ENCODE results near the gene HOXC12.

HOXC12 gene

DNA sequence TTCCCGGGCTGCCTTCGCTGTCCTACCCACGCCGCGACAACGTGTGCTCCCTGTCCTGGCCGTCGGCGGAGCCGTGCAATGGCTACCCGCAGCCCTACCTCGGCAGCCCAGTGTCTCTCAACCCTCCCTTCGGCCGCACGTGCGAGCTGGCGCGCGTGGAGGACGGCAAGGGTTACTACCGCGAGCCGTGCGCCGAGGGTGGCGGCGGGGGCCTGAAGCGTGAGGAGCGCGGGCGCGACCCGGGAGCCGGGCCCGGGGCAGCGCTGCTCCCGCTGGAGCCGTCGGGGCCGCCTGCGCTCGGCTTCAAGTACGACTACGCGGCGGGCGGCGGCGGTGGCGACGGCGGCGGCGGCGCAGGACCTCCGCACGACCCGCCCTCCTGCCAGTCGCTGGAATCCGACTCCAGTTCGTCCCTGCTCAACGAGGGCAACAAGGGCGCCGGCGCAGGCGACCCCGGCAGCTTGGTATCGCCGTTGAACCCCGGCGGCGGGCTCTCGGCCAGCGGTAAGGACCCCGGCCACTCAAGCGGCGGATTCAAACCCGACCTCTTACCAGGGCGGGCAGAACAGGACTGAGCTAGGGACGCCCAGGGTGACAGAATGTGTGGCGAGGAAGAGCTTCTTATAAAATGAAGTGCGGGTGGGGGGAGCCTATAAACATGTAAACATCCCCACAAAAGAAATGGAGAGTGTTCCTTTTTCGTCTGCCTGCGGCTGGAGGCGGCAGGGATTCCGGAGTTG is 503 bp downstream of the HOXC12 start:
- no peak for DNase-seq (ENCODE audit: low read depth)
- H3K4me3 ChIP-seq (ENCODE audit: low read depth, low read length), result no peak overlapping the region
- TF ChIP-seq, protein P1, sequence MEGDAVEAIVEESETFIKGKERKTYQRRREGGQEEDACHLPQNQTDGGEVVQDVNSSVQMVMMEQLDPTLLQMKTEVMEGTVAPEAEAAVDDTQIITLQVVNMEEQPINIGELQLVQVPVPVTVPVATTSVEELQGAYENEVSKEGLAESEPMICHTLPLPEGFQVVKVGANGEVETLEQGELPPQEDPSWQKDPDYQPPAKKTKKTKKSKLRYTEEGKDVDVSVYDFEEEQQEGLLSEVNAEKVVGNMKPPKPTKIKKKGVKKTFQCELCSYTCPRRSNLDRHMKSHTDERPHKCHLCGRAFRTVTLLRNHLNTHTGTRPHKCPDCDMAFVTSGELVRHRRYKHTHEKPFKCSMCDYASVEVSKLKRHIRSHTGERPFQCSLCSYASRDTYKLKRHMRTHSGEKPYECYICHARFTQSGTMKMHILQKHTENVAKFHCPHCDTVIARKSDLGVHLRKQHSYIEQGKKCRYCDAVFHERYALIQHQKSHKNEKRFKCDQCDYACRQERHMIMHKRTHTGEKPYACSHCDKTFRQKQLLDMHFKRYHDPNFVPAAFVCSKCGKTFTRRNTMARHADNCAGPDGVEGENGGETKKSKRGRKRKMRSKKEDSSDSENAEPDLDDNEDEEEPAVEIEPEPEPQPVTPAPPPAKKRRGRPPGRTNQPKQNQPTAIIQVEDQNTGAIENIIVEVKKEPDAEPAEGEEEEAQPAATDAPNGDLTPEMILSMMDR (conservative IDR thresholded peaks at IDR 0.05; ENCODE audit: low read depth, low read length), result no peak

DNA sequence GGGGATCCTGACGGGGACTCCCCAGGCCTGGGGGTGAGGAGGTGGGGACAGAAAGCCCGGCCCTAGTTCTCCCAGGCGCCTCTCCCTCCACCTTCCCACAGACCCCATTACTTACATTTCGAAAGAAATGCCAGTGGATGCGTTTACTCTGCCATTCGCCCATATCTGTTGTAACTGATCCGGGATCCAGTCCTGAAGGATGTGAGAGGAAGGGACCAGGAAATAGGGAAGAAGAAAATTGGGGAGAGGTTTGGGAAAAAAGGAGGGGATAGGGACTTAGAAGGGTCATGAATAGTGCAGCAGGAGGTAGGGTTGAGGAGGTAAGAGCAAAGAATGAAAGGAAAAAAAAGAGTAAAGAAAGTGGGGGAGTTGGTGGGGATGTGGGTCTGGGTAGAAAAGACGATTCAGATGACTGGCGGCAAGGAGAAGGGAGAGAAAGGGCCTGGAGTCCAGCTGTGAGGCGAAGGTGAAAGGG is 1.1 kb downstream of the HOXC12 start:
- DNase-seq (ENCODE audit: low read depth), result no peak
- TF ChIP-seq, protein P1 (conservative IDR thresholded peaks at IDR 0.05; ENCODE audit: low read depth, low read length), result no peak
- no peak overlapping the region for H3K4me3 ChIP-seq (ENCODE audit: low read depth, low read length)

DNA sequence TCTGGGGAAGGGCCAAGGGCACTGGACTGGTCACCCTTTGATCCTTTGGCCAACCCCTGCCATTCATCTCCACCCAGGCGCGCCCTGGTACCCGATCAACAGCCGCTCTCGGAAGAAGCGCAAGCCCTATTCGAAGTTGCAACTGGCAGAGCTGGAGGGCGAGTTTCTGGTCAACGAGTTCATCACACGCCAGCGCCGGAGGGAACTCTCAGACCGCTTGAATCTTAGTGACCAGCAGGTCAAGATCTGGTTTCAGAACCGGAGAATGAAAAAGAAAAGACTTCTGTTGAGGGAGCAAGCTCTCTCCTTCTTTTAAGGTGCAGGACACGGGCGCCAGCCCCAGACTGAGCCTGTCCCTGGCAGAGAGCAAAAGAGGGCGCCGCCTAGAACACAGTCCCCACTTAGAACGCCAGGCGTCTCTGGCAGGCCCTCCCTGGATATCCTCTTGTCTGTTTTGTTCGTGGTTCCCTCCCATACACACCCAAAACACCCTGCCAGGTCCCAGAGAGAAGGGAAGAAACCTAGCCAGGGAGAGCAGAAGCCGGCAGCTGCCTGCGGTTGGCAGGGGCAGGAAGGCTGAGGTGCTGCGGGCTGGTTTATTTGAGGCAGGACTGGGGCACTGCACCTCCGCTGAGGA is 1.7 kb downstream of the HOXC12 start:
- no peak for DNase-seq (ENCODE audit: low read depth)
- TF ChIP-seq, protein P1 (conservative IDR thresholded peaks at IDR 0.05; ENCODE audit: low read depth, low read length), result no peak
- no peak overlapping the region for H3K4me3 ChIP-seq (ENCODE audit: low read depth, low read length)

DNA sequence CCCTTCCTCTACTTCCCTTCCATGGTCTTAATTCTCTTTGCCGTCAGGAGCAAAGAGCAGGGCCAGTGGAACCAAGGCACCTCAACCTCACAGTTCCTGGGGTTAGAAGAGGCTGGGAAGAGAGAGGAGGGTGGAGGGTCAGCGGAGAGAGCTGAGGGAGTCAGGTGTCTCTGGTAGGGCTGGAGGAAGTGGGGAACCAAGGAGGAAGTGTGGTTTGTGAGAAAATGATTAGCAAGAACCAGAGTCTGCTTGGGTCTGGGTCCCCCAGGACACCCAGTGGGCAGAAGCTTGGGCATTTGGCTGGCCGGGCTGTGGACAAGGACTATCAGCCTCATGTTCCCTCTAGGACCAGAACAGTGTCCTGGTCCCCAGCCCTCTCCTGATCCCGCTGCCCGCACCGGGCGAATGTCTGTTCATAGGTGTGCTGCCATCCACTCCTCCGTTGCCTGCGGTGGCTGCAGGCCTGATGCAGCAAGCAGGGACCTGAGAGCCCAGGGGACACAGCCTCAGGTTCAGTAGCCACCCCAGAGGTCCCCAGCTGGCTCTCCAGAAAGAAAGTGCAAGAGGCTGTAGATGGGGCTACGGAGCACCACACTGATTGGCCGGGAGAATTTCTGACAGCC is 2.3 kb downstream of the HOXC12 start:
- H3K4me3 ChIP-seq (ENCODE audit: low read depth, low read length), result no peak overlapping the region
- no peak for DNase-seq (ENCODE audit: low read depth)
- TF ChIP-seq, protein P1 (conservative IDR thresholded peaks at IDR 0.05; ENCODE audit: low read depth, low read length), result no peak

DNA sequence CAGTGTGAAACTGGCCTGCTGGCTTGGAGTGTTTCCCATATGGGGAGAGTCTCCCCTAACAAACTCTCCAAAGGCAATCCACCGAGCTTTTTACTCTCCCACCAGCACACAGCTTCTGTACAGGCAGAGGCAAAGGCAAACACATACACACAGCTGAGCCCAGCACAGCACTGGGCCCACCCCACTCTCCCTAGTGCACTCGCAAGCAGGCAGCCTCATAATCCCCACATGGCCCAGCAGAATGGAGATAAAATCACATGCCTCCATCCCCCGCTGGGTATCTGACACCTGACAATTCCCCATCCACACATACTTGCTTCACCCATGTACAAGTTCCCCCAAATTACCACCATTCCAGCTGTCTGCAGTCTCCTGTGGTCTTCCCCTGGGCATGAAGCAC is 3.4 kb downstream of the HOXC12 start:
- no peak overlapping the region for H3K4me3 ChIP-seq (ENCODE audit: low read depth, low read length)
- no peak for DNase-seq (ENCODE audit: low read depth)
- TF ChIP-seq, protein P1 (conservative IDR thresholded peaks at IDR 0.05; ENCODE audit: low read depth, low read length), result no peak

DNA sequence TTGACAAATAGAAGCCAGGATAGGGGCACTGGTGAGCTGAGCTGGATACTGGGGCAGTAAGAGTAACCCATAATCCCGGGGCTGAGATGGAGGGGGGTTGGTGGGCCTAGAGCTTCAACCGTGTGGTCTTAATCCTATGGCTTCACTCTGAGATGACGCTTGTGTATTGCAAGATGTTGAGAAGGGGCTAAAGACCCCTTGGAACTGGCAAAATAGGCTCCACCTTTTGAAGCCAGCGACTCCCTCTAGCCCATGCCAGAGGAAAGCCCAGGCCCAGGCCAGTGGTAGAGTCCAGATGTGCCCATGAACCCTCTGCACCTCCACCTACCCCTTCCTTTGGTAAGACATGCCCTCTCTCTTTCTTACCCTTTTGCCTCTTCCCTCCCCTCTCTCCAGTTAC is 4.6 kb downstream of the HOXC12 start:
- DNase-seq (ENCODE audit: low read depth), result no peak
- no peak overlapping the region for H3K4me3 ChIP-seq (ENCODE audit: low read depth, low read length)
- TF ChIP-seq, protein P1 (conservative IDR thresholded peaks at IDR 0.05; ENCODE audit: low read depth, low read length), result no peak

Data from choroid plexus epithelial cell (primary cell).